SJCRH30 (cell line): ENCODE results near the gene ACTR2. TPM values are rescaled to one million over a fixed set of nuclear protein-coding genes. Genes with fewer than 3 reads are reported as not detected.
A peak's percentile ranks its signal among the peaks of the same experiment; 100 is the strongest.

Experiments
- DNase-seq, 2 experiments: peaks; one replicate each; pipeline ENCODE4 v3.0.0-alpha.2; 2015 to 2020
- H3K27ac ChIP-seq: fragments of 250-450 bp; sonication (Bioruptor Pico); 2 replicates; pipeline ENCODE4 v1.5.1; 2020; ENCODE audit warnings: mild to moderate bottlenecking, moderate library complexity
- H3K27me3 ChIP-seq: fragments of 250-450 bp; sonication (Bioruptor Pico); 2 replicates; pipeline ENCODE4 v1.5.1; 2020; ENCODE audit warnings: mild to moderate bottlenecking, moderate library complexity
- H3K36me3 ChIP-seq: fragments of 250-450 bp; sonication (Bioruptor Pico); 2 replicates; pipeline ENCODE4 v1.5.1; 2020; ENCODE audit warnings: mild to moderate bottlenecking, moderate library complexity
- H3K4me1 ChIP-seq: fragments of 250-450 bp; sonication (Bioruptor Pico); 2 replicates; pipeline ENCODE4 v1.5.1; 2020; ENCODE audit warnings: mild to moderate bottlenecking, moderate library complexity
- H3K4me3 ChIP-seq: fragments of 250-450 bp; sonication (Bioruptor Pico); 2 replicates; pipeline ENCODE4 v1.5.1; 2020; ENCODE audit warnings: mild to moderate bottlenecking, moderate library complexity
- H3K9me3 ChIP-seq: fragments of 250-450 bp; sonication (Bioruptor Pico); replicated peaks from 2 replicates; pipeline ENCODE4 v1.5.1; 2020; ENCODE audit warnings: mild to moderate bottlenecking, moderate library complexity
- total RNA-seq: library from RNA; depleted of rRNA; stranded (reverse); fragments of >200 nt; shearing (Covaris generic); gene quantifications from 2 replicates; pipeline ENCODE4 v1.2.3, GENCODE V29; 2014

The ACTR2 gene
- total RNA-seq, 1 experiment from 2014 or later = 122 TPM

- Histone ChIP-seq H3K27ac (no peak overlapping the region), H3K9me3 (no peaks in the 10 kb centered on the region), H3K4me1 (no peaks in the 10 kb centered on the region), H3K27me3 (no peaks in the 10 kb centered on the region), H3K4me3 (no peak overlapping the region), H3K36me3 (peaks cover 33% of the 10 kb centered on the region)
- no peak for DNase-seq
Observed at GRCh38 chr2:65261676-65262075, 34.0 kb downstream of the ACTR2 start.

- Histone ChIP-seq H3K27ac (no peak overlapping the region), H3K36me3 (peaks cover 46% of the 10 kb centered on the region), H3K9me3 (no peaks in the 10 kb centered on the region), H3K27me3 (no peaks in the 10 kb centered on the region), H3K4me3 (no peak overlapping the region), H3K4me1 (no peaks in the 10 kb centered on the region)
- DNase-seq = no peak
Observed at GRCh38 chr2:65263262-65263661, 35.6 kb downstream of the ACTR2 start.

GRCh38 chr2:65263986-65264385 lies 36.4 kb downstream of the ACTR2 start:
- Histone ChIP-seq H3K4me1 (no peaks in the 10 kb centered on the region), H3K9me3 (no peaks in the 10 kb centered on the region), H3K36me3 (peaks cover 47% of the 10 kb centered on the region), H3K4me3 (no peak overlapping the region), H3K27me3 (no peaks in the 10 kb centered on the region), H3K27ac (no peak overlapping the region)
- DNase-seq = no peak

- Histone ChIP-seq H3K27ac (no peak overlapping the region), H3K9me3 (no peaks in the 10 kb centered on the region), H3K4me3 (no peak overlapping the region), H3K36me3 (peaks cover 41% of the 10 kb centered on the region), H3K27me3 (no peaks in the 10 kb centered on the region), H3K4me1 (no peaks in the 10 kb centered on the region)
- DNase-seq = peak; percentile 53 to 89
Observed at GRCh38 chr2:65264821-65265670, 37.4 kb downstream of the ACTR2 start.

GRCh38 chr2:65265671-65266045 lies 38.0 kb downstream of the ACTR2 start:
- Histone ChIP-seq H3K4me3 (no peak overlapping the region), H3K4me1 (no peaks in the 10 kb centered on the region), H3K27ac (no peak overlapping the region), H3K36me3 (peaks cover 40% of the 10 kb centered on the region), H3K9me3 (no peaks in the 10 kb centered on the region), H3K27me3 (no peaks in the 10 kb centered on the region)
- no peak for DNase-seq

- DNase-seq = no peak
- H3K4me1 ChIP-seq = no peaks in the 10 kb centered on the region
- H3K27me3 ChIP-seq = no peaks in the 10 kb centered on the region
- no peak overlapping the region for H3K27ac ChIP-seq
- no peak overlapping the region for H3K4me3 ChIP-seq
- H3K36me3 ChIP-seq = peaks cover 45% of the 10 kb centered on the region
- no peaks in the 10 kb centered on the region for H3K9me3 ChIP-seq
Observed at GRCh38 chr2:65267008-65267407, 39.4 kb downstream of the ACTR2 start.

GRCh38 chr2:65268957-65269356 lies 41.3 kb downstream of the ACTR2 start:
- Histone ChIP-seq H3K36me3 (peaks cover 59% of the 10 kb centered on the region), H3K9me3 (no peaks in the 10 kb centered on the region), H3K4me3 (no peak overlapping the region), H3K27me3 (no peaks in the 10 kb centered on the region), H3K4me1 (no peaks in the 10 kb centered on the region), H3K27ac (no peak overlapping the region)
- no peak for DNase-seq

- no peak for DNase-seq
- Histone ChIP-seq H3K36me3 (peaks cover 26% of the 10 kb centered on the region), H3K9me3 (no peaks in the 10 kb centered on the region), H3K4me3 (no peak overlapping the region), H3K27me3 (no peaks in the 10 kb centered on the region), H3K4me1 (peaks cover 5% of the 10 kb centered on the region; the same call in 1 of the 2 replicates), H3K27ac (no peak overlapping the region)
Observed at GRCh38 chr2:65273344-65273743, 45.7 kb downstream of the ACTR2 start.

- Histone ChIP-seq H3K27ac (no peak overlapping the region), H3K36me3 (peaks cover 25% of the 10 kb centered on the region), H3K27me3 (no peaks in the 10 kb centered on the region), H3K4me1 (peaks cover 20% of the 10 kb centered on the region), H3K9me3 (no peaks in the 10 kb centered on the region), H3K4me3 (no peak overlapping the region)
- no peak for DNase-seq
Observed at GRCh38 chr2:65275141-65275915, 47.7 kb downstream of the ACTR2 start.

GRCh38 chr2:65276609-65277008 lies 49.0 kb downstream of the ACTR2 start:
- H3K9me3 ChIP-seq = no peaks in the 10 kb centered on the region
- H3K4me3 ChIP-seq = no peak overlapping the region
- peaks cover 20% of the 10 kb centered on the region for H3K36me3 ChIP-seq
- DNase-seq = no peak
- H3K27me3 ChIP-seq = no peaks in the 10 kb centered on the region
- H3K27ac ChIP-seq = no peak overlapping the region
- peaks cover 20% of the 10 kb centered on the region for H3K4me1 ChIP-seq

- no peak for DNase-seq
- no peaks in the 10 kb centered on the region for H3K27me3 ChIP-seq
Observed at GRCh38 chr2:65277118-65277517, 49.5 kb downstream of the ACTR2 start.

GRCh38 chr2:65277791-65278483 lies 50.3 kb downstream of the ACTR2 start:
- Histone ChIP-seq H3K4me1 (peaks cover 20% of the 10 kb centered on the region), H3K36me3 (peaks cover 6% of the 10 kb centered on the region), H3K27ac (no peak overlapping the region), H3K9me3 (no peaks in the 10 kb centered on the region), H3K4me3 (no peak overlapping the region), H3K27me3 (no peaks in the 10 kb centered on the region)
- no peak for DNase-seq

More at GRCh38 chr2:65277118-65277517, 49.5 kb downstream of the ACTR2 start:
- Histone ChIP-seq H3K4me3 (no peak overlapping the region), H3K36me3 (peaks cover 14% of the 10 kb centered on the region), H3K27ac (no peak overlapping the region), H3K9me3 (no peaks in the 10 kb centered on the region), H3K4me1 (peaks cover 20% of the 10 kb centered on the region)

- peak overlapping the region; percentile 5; the same call in 1 of the 2 replicates for H3K4me3 ChIP-seq
- H3K4me1 ChIP-seq = peaks cover 20% of the 10 kb centered on the region
- no peaks in the 10 kb centered on the region for H3K27me3 ChIP-seq
- H3K27ac ChIP-seq = no peak overlapping the region
- no peaks in the 10 kb centered on the region for H3K9me3 ChIP-seq
- DNase-seq = peak; percentile 62 to 83
- H3K36me3 ChIP-seq = peaks cover under 1% of the 10 kb centered on the region; the same call in 1 of the 2 replicates
Observed at GRCh38 chr2:65278531-65278981, 50.9 kb downstream of the ACTR2 start.

GRCh38 chr2:65279756-65280155 lies 52.1 kb downstream of the ACTR2 start:
- Histone ChIP-seq H3K36me3 (no peaks in the 10 kb centered on the region), H3K4me1 (peaks cover 20% of the 10 kb centered on the region), H3K4me3 (peak overlapping the region; percentile 5; the same call in 1 of the 2 replicates), H3K9me3 (no peaks in the 10 kb centered on the region), H3K27me3 (no peaks in the 10 kb centered on the region), H3K27ac (no peak overlapping the region)
- peak in 1 of 2 experiments; percentile 56 for DNase-seq
